ENCODE measurements around the gene SRD5A1. TPM values are rescaled to one million over a fixed set of nuclear protein-coding genes. Genes with fewer than 3 reads are reported as not detected.

SRD5A1 gene
- total and polyA plus RNA-seq, 8 donors = 10.0 to 14.5 (median 12.5) TPM

- Histone ChIP-seq H3K4me3 (peak overlapping the region; percentile 80 to 83), H3K27me3 (no peaks in the 10 kb centered on the region), H3K9me3 (no peaks in the 10 kb centered on the region), H3K4me1 (peaks cover 20 to 34% of the 10 kb centered on the region in 2 donors), H3K27ac (peak overlapping the region; percentile 95 to 98), H3K36me3 (no peaks in the 10 kb centered on the region)
- intact Hi-C loops (cut with DNase I) = no loop called here
- peak; percentile 32 for ATAC-seq
- TF ChIP-seq, protein P1, sequence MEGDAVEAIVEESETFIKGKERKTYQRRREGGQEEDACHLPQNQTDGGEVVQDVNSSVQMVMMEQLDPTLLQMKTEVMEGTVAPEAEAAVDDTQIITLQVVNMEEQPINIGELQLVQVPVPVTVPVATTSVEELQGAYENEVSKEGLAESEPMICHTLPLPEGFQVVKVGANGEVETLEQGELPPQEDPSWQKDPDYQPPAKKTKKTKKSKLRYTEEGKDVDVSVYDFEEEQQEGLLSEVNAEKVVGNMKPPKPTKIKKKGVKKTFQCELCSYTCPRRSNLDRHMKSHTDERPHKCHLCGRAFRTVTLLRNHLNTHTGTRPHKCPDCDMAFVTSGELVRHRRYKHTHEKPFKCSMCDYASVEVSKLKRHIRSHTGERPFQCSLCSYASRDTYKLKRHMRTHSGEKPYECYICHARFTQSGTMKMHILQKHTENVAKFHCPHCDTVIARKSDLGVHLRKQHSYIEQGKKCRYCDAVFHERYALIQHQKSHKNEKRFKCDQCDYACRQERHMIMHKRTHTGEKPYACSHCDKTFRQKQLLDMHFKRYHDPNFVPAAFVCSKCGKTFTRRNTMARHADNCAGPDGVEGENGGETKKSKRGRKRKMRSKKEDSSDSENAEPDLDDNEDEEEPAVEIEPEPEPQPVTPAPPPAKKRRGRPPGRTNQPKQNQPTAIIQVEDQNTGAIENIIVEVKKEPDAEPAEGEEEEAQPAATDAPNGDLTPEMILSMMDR (IDR thresholded peaks at IDR 0.05) = no peak
- peak in 2 of 4 donors; percentile 66 to 88 for DNase-seq
Measured at GRCh38 chr5:6712142-6712576, 78.9 kb downstream of the SRD5A1 start.

GRCh38 chr5:6712577-6713273 lies 79.5 kb downstream of the SRD5A1 start:
- peaks cover 20 to 39% of the 10 kb centered on the region in 2 donors for H3K4me1 ChIP-seq
- TF ChIP-seq, protein P1 (IDR thresholded peaks at IDR 0.05) = no peak
- H3K27me3 ChIP-seq = no peaks in the 10 kb centered on the region
- H3K36me3 ChIP-seq = no peaks in the 10 kb centered on the region
- H3K4me3 ChIP-seq = peak overlapping the region; percentile 80 to 83
- DNase-seq (peak; percentile 96 to 99 (median 97)), ATAC-seq (peak; percentile 80)
- no peaks in the 10 kb centered on the region for H3K9me3 ChIP-seq
- H3K27ac ChIP-seq = peak overlapping the region; percentile 95 to 98
- intact Hi-C loops (cut with DNase I) = no loop called here

- TF ChIP-seq, protein P1 (IDR thresholded peaks at IDR 0.05) = no peak
- ATAC-seq = no peak
- Histone ChIP-seq H3K4me3 (peak within 1 kb of the TSS; percentile 80 to 83), H3K4me1 (peaks cover 20 to 48% of the 10 kb centered on the region in 2 donors), H3K9me3 (no peaks in the 10 kb centered on the region), H3K36me3 (no peaks in the 10 kb centered on the region), H3K27me3 (no peaks in the 10 kb centered on the region), H3K27ac (peak within 1 kb of the TSS; percentile 95 to 98)
- DNase-seq = peak in 2 of 4 donors; percentile 59 to 90
- intact Hi-C loops (cut with DNase I) = no loop called here
Measured at GRCh38 chr5:6713274-6714225, 80.3 kb downstream of the SRD5A1 start, which contains the start of gene TENT4A. TSS of gene TENT4A (plus strand) at chr5:6713432. CDS start at chr5:6713984, 552 bp downstream.

DNA sequence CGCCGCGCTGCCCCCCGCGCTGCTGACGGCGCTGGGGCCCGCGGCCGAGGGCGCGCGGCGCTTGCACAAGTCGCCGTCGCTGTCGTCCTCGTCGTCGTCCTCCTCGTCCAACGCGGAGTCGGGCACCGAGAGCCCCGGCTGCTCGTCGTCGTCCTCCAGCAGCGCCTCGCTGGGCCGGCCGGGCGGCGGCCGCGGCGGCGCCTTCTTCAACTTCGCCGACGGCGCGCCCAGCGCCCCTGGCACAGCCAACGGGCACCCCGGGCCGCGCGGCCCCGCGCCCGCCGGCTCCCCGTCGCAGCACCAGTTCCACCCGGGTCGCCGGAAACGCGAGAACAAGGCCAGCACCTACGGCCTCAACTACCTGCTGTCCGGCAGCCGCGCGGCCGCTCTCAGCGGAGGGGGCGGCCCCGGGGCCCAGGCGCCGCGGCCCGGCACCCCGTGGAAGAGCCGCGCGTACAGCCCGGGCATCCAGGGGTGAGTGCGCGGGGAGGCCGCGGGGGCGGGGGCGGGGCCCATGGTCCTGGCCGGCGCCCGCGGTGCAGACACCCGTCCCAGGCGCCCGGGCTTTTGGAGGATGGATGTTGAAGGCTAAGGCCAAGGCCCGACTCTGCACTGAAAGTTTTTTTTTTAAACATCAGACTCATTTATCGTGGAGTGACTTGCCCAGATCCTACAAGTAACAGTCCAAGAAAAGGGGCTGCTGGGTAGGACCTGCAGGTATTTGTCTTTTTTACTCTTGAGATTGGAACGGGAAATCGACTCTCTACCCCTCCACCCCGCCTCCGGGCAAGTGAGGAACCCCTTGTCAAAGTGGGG lies 81.2 kb downstream of the SRD5A1 start:
- intact Hi-C loops (cut with DNase I) = no loop called here
- Histone ChIP-seq H3K36me3 (no peaks in the 10 kb centered on the region), H3K4me1 (peaks cover 20 to 52% of the 10 kb centered on the region in 2 donors), H3K9me3 (no peaks in the 10 kb centered on the region), H3K27ac (peak overlapping the region; percentile 63 to 67), H3K27me3 (no peaks in the 10 kb centered on the region), H3K4me3 (peak overlapping the region; percentile 46 to 62)
- peak; percentile 7 for ATAC-seq
- TF ChIP-seq, protein P1 (IDR thresholded peaks at IDR 0.05) = no peak
- DNase-seq = peak in 1 of 4 donors; percentile 86
